ENCODE results near the gene CDKN2A.
"Not testable (repeated sequence)": the region's sequence is repeated elsewhere in the genome, so short reads cannot be mapped to it uniquely, and the experiment has no call there.

CDKN2A gene

DNA sequence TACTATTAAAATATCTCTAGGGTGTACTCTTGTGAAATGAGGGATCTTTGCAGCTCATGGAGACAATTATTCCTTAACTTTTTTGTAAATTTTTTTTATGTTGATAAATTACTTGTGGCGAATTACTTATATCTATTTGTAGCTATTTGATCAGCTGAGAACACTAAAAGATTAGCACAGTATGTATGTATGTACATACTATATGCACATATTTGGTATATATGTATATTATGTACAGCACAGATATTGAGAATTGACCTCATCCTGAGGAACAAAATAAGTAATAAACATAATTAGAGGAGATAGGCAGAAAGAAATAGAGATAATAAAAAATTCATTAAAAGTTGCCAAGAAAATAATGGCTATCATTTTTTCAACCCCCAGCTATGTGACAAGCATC, 11.8 kb downstream of the CDKN2A start:
- DNase-seq: no peak

DNA sequence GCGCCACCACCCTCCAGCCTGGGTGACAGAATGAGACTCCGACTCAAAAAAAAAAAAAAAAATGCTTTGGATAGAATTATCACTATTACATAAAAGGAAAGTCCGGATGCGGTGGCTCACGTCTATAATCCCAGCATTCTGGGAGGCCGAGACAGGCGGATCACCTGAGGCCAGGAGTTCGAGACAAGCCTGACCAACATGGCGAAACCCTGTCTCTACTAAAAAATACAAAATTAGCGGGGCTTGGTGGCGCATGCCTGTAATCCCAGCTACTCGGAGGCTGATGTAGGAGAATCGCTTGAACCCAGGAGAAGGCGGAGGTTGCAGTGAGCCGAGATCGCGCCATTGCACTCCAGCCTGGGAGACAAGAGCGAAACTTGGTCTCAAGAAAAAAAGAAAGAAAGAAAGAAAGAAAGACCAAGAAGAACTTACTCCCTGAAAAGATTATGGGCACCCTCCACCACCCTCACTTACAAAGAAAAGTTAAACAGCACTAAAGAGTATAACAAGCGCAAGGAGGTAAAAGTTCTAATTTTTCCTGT, 17.8 kb downstream of the CDKN2A start:
- DNase-seq: no peak

DNA sequence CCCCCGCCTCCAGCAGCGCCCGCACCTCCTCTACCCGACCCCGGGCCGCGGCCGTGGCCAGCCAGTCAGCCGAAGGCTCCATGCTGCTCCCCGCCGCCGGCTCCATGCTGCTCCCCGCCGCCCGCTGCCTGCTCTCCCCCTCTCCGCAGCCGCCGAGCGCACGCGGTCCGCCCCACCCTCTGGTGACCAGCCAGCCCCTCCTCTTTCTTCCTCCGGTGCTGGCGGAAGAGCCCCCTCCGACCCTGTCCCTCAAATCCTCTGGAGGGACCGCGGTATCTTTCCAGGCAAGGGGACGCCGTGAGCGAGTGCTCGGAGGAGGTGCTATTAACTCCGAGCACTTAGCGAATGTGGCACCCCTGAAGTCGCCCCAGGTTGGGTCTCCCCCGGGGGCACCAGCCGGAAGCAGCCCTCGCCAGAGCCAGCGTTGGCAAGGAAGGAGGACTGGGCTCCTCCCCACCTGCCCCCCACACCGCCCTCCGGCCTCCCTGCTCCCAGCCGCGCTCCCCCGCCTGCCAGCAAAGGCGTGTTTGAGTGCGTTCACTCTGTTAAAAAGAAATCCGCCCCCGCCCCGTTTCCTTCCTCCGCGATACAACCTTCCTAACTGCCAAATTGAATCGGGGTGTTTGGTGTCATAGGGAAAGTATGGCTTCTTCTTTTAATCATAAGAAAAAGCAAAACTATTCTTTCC, 19.3 kb downstream of the CDKN2A start:
- peak; percentile 53 for DNase-seq

DNA sequence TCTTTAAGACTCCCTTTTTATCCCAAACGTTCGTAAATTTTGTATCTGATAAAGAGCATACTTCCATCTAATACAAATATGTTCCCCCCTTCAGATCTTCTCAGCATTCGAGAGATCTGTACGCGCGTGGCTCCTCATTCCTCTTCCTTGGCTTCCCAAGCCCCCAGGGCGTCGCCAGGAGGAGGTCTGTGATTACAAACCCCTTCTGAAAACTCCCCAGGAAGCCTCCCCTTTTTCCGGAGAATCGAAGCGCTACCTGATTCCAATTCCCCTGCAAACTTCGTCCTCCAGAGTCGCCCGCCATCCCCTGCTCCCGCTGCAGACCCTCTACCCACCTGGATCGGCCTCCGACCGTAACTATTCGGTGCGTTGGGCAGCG, 19.9 kb downstream of the CDKN2A start:
- no peak for DNase-seq

DNA sequence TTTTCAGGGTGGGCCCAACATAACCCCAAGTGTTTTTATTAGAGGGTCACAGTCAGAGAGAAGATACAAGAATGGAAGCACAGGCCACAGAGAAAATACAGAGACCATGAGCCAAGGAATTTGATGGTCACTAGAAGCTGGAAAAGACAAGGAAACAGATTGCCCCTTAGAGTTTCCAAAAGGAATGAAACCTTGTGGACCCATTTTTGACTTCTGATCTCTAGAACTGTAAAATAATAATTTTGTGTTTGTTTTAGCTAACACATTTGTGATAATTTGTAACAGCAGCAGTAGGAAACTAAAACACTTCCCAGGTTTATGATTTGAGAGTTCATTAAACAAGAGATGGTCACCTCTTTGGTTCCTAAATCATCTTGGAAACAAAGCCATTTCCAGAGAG, 21.8 kb downstream of the CDKN2A start:
- no peak for DNase-seq

DNA sequence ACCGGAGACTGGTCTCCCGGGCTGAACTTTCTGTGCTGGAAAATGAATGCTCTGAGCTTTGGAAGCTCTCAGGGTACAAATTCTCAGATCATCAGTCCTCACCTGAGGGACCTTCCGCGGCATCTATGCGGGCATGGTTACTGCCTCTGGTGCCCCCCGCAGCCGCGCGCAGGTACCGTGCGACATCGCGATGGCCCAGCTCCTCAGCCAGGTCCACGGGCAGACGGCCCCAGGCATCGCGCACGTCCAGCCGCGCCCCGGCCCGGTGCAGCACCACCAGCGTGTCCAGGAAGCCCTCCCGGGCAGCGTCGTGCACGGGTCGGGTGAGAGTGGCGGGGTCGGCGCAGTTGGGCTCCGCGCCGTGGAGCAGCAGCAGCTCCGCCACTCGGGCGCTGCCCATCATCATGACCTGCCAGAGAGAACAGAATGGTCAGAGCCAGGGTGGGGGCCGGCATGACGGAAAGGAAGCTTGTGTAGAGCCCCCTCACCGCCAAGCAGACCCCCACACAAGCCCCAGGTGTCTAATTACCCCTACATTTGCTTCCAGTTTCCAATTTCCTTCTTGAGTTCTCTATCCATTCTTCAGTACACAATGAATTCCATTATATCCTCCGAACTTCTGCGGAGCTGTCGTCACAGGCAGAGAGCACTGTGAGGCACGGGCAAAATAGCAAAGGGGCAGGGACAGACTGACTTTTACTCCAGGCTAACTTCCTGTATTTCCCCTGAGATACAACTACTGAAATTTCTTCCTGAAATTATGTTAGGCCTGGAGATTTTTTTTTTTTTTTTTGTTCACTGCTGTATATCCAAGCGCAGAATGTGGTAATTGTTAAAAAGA, 23.2 kb downstream of the CDKN2A start:
- no peak for DNase-seq

DNA sequence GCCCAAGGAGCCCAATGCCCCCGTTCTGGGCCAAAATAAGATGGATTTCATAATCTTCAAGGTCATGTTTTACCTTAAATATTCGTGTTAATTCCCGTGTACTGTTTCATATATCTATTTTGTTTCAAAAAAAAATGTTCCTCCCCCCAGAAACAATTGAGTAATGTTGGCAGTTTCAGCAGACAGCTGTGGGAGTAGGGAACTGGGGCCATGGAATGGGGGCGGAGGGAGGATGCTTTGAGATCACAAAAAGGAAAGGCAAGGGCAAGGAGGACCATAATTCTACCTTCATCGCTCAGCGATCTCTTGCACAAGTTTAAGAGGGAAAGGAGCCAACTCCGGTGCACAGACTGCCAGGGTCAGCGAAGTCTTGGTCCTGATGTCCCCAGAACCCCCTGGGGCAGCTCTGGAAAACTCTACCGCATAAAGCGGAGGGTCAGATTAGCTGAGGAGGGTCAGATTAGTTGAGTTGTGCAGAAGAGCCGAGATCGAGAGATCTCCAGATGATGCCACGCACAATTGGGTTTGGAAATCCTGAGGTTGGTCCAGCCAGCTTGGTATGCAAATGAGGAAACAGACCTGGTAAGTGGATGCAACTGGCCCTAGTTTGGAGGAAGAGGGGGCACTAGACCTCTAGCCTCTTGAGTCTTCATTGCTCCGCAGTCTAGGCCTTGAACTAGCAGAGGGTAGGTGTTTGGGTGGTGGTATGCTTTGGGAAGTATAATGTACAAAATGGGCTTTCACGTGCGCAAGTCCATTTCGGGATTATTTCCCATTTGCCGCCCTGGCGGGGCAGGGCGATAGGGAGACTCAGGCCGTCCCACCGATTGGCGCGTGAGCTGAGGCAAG, 24.0 kb downstream of the CDKN2A start:
- no peak for DNase-seq

DNA sequence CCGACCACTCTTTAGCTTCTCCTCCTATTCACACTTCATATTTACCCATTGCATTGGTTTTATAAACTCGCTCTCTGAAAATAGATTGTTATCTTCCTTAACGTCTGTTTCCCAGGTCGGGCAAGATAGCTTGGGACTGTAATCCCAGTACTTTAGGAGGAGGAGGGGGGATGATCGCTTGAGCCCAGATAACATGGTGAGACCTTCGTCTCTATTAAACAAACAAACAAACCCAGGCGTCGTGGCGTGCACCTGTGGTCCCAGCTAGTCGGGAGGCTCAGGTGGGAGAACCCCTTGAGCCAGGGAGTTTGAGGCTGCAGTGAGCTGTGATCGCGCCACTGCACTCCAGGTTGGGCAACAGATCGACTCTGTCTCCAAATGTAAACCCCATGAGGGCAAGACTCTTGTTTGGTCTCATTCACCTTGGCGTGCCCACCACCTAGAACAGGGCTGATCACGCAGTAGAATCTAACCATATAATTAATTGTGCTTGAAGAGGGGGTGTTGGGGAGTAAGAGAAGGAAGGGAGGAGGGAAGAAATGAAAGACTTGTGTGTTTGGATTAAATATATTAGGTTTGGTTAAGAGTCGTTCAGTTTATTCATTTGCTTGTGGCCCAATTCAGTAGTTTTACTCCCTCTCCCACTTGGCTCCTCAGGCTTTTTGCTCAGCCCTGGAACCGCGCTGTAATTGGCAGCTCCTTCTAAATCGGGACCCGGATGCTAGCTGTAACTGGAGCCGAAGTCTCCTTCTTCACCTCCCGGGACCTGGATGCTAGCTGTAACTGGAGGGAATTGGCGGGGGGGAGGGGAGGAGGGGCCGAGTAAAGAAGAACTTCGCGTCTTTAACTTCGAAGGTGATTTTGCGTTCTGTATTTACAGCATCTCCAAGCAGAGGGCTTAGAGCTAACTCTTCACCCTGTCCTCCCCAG, 24.9 kb downstream of the CDKN2A start:
- DNase-seq: no peak

DNA sequence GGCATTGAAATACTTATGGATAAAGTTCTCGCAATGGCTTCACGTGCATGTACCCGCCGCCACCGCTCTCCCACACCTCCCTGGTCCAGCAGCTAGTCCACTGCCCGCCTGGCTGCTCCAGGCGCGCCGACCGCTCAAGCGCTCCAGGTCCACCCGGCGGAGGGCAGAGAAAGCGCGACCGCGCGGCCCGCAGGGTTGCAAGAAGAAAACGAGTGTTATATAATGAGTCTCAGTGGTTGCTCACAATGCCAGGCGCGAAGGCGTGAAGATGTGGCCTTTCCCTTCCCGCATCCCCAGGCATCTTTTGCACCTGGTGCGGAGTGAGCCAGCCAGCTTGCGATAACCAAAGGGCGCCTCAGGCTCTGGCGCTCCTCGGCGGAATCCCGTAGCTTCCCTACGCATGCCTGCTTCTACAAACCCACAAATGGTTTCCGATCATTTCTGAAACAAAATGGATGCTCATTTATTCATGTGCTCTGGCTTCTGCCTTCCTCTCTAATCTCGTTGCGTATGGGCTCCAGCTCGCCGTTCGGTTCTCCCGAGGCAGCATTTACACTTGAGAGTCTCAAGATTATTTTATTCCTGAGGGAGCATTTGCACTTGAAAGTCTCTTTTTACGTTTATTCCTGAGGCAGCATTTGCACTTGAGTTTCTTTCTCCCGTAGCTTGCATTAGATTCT, 25.7 kb downstream of the CDKN2A start:
- DNase-seq: no peak

DNA sequence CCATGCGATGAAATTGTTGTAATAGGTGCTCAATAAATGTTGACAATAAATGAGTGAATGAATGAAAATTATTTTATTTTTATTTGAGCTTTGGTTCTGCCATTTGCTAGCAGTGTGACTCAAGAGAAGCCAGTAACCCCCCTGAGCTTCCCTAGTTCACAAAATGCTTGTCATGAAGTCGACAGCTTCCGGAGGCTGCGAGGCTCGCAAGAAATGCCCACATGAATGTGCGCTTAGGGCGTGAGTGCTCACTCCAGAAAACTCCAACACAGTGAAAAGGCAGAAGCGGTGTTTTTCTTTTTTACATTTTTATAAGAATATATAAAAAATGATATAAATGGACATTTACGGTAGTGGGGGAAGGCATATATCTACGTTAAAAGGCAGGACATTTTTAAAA, 26.5 kb downstream of the CDKN2A start:
- DNase-seq: no peak

DNA sequence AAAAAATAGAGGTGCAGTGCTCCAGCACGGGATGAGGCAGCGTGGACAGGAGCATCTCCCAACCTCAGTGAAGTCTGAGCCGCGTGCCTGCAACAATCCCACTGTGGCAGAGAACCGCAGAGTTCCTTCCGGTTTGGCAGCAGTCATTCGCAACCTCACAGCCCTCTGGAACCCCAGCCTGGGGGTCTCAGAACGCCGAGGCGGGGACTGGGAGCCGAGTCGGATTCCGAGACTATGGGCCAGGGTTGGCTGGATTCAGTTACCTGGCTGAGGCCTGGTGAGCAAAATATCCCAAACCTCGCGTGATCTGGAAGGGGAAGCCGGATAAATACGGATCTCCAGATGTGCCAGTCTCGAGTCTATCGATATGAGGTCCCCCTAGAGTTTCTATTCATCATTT, 27.0 kb downstream of the CDKN2A start:
- DNase-seq: no peak

DNA sequence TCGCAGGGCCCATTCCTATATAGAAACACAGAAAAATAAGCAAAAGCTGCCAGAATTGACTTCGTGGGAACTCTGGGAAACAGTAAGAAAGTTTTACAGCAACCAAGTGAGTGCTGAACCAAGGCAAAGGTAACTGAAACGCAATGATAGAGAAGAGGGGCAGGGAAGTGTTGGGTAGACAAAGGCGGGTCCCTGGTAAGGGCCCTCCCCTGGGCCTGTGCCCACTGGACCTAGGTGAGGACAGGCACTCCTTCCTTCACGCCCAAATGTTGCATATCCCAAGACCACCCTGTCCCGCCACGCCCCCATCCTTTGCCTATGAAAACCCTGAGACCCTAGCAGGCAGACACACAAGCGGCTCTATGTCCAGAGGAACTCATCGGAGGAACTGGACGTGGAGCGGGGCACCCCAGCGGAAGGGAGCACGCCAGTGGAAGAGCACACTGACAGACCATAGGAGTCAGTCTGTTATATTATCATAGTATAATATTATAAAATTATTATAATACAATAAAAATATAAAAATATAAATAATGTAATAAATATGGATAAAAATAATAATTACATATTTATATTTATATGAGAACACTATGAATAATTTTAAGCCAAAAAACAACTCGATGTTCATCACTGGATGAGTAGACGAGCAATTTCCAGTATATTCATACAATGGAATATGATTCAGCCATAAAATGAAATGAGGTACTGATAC, 27.9 kb downstream of the CDKN2A start:
- DNase-seq: no peak

DNA sequence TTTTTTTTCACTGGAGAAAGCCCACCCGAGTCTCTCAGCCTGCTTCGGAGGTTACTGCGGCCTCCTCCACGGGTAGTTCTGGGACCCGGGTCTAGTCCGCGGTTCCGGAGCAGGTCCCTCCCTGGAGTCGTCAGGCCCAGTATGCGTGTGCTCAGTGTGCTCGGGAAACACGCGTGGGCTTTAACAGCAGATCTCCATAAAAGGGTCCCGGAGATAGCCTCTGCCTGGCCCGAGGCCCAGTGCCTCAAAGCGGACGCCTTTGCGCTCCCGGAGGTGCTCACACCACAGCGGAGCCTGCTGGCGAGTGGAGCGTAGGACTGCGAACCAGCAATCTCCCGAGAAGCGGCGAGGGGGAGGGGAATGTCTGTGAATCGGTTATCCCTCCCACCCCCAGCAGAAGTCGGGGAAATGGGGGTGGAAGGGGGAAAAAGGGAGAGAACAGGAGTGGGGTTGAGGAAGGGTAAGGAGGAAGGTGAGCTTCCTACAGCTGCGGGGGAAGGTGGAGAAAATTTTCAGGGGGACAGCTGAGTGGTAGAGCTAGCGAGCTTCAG, 28.7 kb downstream of the CDKN2A start:
- peak; percentile 38 for DNase-seq

DNA sequence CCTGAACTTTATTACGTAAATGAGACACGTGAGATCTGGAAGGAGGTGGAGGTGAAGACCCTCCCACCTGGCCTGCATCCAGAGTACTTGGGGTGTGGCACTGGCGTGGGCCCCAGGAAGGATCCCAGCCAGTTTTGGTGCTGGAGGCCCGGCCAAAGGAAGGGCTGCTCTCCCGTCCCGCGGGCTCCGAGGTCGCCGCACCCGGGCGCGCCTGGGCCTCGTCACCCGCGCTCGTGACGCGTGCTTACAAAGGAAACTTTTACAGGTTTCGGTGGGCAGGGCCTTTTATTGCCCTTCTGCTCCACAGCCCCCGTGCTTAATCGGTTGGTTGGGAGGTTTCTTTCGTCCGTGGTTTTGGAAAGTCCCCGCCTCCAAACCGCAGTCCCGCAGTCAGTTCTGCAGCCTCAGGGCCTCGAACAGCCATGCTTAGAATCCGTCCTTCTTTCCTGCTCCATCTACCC, 29.2 kb downstream of the CDKN2A start:
- DNase-seq: peak; percentile 51

DNA sequence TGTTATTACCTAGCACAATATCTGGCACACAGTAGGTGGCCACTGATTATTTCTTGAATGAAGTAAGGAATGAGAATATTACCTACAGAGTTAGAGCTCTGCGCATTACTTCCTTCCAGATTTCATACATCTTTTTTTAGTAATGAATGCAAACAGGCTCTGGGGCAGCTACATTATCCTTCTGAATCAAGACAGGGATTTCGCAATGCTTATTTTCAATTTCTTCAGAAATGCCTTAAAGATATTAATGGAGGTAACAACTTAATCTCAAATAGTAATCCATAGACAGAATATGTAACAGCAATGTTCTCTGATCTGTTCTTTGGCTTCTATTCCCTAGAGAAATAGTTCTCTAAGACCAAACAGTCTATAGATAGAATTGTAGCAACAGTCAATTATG, 32.6 kb downstream of the CDKN2A start:
- DNase-seq: no peak

DNA sequence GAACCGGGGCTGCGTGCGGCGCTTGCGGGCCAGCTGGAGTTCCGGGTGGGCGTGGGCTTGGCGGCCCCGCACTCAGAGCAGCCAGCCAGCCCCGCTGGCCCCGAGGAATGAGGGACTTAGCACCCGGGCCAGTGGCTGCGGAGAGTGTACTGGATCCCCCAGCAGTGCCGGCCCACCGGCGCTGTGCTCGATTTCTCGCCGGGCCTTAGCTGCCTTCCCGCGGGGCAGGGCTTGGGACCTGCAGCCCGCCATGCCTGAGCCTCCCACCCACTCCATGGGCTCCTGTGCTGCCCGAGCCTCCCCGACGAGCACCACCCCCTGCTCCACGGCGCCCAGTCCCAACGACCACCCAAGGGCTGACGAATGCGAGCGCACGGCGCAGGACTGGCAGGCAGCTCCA, 34.9 kb downstream of the CDKN2A start:
- DNase-seq: not testable (repeated sequence)

DNA sequence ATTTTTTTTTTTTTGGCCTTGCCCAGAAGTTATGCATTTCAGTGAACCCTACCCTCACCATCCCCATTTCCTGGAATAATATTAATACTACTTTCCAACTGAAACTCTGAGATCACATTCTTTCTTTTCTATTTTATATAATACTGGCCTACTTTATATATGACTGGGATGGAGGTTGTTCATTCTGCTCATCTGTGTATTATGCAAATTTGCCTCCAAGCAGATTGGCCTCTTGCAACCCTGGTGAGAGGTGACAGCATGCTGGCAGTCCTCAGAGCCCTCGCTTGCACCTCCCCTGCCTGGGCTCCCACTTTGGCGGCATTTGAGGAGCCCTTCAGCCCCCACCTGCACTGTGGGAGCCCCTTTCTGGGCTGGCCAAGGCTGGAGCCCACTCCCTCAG, 35.4 kb downstream of the CDKN2A start:
- no peak for DNase-seq

DNA sequence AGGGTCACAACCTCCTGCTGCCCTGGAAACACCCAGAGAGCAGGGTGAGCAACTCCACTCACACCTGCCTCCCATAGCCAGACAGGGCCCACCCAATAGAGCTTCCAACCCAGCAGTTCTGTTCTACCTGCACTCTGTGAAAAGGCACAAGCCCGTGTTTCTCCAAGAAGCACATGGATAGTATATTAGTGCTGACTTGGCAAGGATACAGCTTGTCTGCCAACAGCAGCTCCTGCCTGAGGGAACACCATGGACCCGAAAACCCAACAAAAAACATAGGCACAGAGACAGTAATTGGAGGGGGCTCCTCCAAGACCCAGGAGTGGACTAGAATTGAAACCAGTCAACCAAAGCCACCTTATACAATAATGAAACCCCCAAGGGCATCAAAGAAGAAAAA, 48.6 kb downstream of the CDKN2A start:
- no peak for DNase-seq

DNA sequence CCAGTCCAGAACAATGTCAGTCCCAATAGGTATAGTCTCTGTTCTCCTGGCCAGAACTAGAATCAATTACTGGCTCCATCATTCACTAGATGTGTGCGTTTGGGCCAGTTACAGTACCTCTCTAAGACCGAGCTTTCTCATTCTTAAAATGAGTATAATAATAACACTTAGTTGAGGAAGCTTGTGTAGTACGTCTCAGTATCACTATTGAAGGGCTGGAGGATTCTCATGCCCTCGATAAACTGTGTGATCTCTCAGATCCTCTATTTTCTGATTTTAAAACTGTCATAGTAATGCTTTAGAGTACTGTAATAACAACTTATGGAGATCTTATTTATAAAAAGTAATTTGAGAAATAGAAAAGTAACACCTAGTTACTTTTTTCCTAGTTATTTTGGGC, 50.7 kb downstream of the CDKN2A start:
- no peak for DNase-seq

DNA sequence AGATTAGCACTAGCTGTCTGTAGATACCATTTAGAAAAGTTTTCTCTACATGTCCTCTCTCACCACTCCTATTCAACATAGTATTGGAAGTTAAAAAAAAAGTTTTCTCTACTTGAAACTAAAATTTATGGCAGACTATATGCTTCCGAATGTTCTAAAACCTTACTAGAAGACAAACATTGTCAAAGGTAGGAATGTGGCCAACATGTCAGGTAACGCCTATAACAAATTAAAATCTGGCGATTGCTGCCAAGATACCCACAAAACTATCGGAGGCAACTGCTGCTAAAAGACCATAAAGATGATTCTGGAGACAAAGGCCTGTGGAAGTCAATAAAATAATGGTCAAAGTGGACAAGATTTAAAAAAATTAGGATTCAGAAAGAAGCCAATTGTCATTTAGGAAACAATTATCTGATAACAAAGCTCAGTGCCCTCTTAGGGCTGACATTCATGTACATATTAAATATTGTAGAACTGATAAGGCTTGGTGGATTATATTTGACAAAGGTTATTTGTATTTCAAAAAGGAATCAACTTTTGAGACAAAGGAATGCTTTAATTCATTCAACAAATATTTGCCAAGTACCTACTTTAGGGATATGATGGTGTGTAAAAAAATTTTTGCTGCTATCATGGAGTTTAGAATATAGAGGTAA, 52.7 kb downstream of the CDKN2A start:
- DNase-seq: no peak
